NB4 (cell line): ENCODE data around the gene PALD1.

Experiments used
- DNase-seq: peaks from one replicate; pipeline ENCODE4 v3.0.0; 2010; ENCODE audit warnings: low read depth
- H3K4me3 ChIP-seq: one replicate; pipeline ENCODE4 v1.5.1; 2011; ENCODE audit warnings: mild to moderate bottlenecking, low read depth, low read length, moderate library complexity
- MYC ChIP-seq: IDR thresholded peaks from 2 replicates; pipeline ENCODE4 v1.6.1; 2011; ENCODE audit warnings: low read depth, low read length
- POLR2A ChIP-seq: IDR thresholded peaks from 2 replicates; pipeline ENCODE4 v1.6.1; 2011; ENCODE audit warnings: mild to moderate bottlenecking; ENCODE audit not compliant: insufficient read length; ENCODE audit errors: extremely low read depth
- TF ChIP-seq, protein P1 (sequence below): IDR thresholded peaks from one replicate; pipeline ENCODE4 v1.5.1; 2012; ENCODE audit warnings: low read depth, low read length
- TF ChIP-seq, protein P2 (sequence below): IDR thresholded peaks from 2 replicates; pipeline ENCODE4 v1.6.1; 2011; ENCODE audit warnings: low read depth, low read length

PALD1 gene

GRCh38 chr10:70546584-70546983, 68.0 kb downstream of the PALD1 start:
- TF ChIP-seq MYC (no peak), POLR2A (no peak)
- TF ChIP-seq, protein P1, sequence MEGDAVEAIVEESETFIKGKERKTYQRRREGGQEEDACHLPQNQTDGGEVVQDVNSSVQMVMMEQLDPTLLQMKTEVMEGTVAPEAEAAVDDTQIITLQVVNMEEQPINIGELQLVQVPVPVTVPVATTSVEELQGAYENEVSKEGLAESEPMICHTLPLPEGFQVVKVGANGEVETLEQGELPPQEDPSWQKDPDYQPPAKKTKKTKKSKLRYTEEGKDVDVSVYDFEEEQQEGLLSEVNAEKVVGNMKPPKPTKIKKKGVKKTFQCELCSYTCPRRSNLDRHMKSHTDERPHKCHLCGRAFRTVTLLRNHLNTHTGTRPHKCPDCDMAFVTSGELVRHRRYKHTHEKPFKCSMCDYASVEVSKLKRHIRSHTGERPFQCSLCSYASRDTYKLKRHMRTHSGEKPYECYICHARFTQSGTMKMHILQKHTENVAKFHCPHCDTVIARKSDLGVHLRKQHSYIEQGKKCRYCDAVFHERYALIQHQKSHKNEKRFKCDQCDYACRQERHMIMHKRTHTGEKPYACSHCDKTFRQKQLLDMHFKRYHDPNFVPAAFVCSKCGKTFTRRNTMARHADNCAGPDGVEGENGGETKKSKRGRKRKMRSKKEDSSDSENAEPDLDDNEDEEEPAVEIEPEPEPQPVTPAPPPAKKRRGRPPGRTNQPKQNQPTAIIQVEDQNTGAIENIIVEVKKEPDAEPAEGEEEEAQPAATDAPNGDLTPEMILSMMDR = no peak
- TF ChIP-seq, protein P2, sequence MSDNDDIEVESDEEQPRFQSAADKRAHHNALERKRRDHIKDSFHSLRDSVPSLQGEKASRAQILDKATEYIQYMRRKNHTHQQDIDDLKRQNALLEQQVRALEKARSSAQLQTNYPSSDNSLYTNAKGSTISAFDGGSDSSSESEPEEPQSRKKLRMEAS = no peak
- H3K4me3 ChIP-seq = no peak overlapping the region
- DNase-seq = no peak

DNA sequence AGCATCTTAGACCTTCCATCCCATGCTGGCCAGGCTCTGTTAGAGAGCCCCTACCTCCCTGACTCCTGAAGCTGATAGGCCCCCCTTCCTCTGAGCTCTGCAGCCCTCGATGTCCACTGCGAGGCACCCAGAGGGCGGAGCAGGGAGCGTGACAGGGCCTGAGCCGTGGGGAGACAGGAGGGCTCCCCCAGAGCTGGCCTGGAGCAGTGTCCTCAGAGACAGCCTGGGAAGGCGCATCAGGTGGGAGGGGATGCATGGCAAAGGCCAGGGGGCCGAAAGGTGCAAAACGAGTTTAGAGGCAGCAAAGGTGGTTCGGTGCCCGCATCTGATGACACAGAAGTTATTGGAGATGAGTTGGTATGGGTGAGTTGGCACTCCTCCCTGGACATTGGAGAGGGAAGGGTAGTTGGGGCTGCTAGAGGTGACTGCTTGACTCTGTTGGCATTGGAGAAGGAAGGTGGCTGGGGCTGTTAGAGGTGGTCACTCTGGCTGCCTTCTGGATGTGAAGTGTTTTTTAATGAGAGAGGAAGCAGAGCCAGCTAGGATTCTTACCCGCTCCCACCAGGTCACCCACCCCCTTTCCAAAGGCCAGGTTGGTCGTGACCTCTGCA, 70.9 kb downstream of the PALD1 start:
- no peak for DNase-seq

DNA sequence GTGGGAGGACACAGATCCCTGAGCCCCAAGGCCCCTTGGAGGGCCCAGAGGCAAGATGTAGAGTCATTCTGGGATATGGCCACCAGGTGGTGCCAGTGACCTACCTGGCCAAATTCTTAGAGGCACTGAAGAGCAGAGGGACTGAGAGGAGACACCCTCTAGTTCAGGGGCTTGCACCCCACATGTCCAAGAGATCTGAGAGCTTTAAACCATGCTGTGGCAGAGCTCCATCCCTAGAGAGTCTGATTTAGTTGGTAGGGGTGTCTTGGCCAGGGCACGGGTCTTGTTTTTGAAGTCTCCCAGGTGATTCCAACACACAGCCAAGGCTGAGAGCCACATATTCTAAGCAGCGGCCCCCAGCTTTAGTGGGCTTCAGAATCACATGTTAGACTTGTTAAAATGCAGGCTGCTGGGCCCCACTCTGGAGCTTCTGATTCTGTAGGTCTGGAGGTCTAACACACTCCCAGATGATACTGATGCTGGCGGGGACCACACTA, 71.4 kb downstream of the PALD1 start:
- no peak overlapping the region for H3K4me3 ChIP-seq
- peak; percentile 78 for DNase-seq
- TF ChIP-seq, protein P2 = peak; percentile 60
- TF ChIP-seq POLR2A = no peak
- TF ChIP-seq, protein P1 = peak; percentile 80
- TF ChIP-seq MYC = no peak

More for the DNA sequence above, 70.9 kb downstream of the PALD1 start:
- TF ChIP-seq, protein P2 = no peak
- TF ChIP-seq MYC = 0 out of 2 replicates have a peak, but pooled peaks have one; percentile 24
- H3K4me3 ChIP-seq = no peak overlapping the region

GRCh38 chr10:70550459-70550858, 71.9 kb downstream of the PALD1 start:
- H3K4me3 ChIP-seq = no peak overlapping the region
- TF ChIP-seq MYC (no peak), POLR2A (no peak)
- TF ChIP-seq, protein P1 = no peak
- TF ChIP-seq, protein P2 = no peak
- DNase-seq = no peak

DNA sequence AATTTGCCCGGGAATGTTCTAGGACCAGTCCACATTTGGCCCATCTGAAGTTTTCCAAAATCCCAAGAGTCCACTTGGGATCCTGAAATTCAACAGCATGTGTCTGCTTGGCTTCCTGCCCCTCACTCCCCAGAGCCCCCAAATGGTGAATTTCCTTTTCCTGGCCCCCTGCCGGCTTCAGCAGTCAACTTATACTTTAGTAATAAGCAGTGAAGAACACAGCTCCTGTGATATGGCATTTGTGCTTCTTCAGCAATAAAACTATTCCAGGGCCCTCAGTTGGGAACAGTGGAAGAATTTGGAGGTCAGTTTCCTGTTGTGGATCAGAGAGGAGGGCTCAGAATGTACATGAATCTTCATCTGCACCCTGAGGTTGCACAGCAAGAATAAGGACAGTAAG, 72.9 kb downstream of the PALD1 start:
- DNase-seq = no peak
- TF ChIP-seq, protein P1 = no peak
- TF ChIP-seq POLR2A = no peak
- TF ChIP-seq, protein P2 = no peak
- TF ChIP-seq MYC = no peak
- H3K4me3 ChIP-seq = no peak overlapping the region

DNA sequence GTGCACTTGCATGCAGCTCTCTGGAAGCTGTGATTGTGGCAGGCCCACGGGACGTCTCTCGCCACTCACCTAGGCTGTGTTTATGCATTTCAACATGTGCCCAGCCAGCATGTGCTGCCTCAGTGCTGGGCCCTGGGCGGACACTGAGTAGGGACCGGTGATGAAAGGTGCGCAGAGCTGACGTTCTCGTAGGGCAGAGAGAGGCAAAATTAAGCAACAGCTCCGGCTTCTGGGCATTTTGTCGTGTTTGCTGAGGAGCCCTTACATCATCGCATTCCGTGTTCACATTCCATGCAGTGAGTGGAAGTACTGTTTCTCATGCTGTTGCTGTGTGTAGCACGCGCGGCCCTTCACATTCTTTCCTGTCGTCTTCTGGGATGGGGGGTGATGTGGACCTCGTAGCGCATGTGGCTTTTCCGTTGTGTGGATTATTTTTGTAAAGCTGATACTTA, 73.4 kb downstream of the PALD1 start:
- H3K4me3 ChIP-seq = no peak overlapping the region
- no peak for DNase-seq
- no peak for TF ChIP-seq POLR2A
- TF ChIP-seq MYC = no peak

DNA sequence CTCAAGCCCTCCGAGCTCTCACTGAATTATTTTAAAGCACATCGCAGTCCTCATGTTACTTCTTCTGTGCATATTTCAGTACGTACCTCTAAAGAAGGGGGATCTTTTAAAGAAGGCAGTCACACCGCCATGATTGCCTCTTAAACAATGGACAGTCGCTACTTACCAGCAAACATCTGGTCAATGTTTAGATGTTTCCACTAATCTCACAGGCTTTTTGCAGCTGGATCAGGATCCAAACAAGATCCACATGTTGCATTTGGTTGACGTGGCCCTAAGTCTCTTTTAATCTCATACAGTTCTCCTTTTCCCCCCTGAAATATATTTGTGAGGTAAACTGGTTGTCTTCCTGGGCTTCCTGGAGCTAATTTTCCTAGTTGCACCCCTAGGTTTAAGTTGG, 74.0 kb downstream of the PALD1 start:
- no peak for DNase-seq
- H3K4me3 ChIP-seq = no peak overlapping the region
- TF ChIP-seq, protein P1 = no peak
- TF ChIP-seq, protein P2 = no peak
- TF ChIP-seq POLR2A (no peak), MYC (no peak)
